Psoas muscle (tissue), 8 donors: ENCODE results near the gene ADAM15. TPM values are rescaled to one million over a fixed set of nuclear protein-coding genes. Genes with fewer than 3 reads are reported as not detected.

Experiments
- ATAC-seq, 4 donors: fragments of 200-7000 bp; cut with Tn5 transposase; one replicate each; pipeline ENCODE4 v1.9.1; 2020; ENCODE audit warnings: moderate library complexity in 3 of 4, mild to moderate bottlenecking in 2 of 4
- DNase-seq, 2 donors: peaks; one replicate each; pipeline ENCODE4 v3.0.0-alpha.2; 2020
- H3K27ac ChIP-seq: fragments of 200-600 bp; one replicate; pipeline ENCODE4 v1.8.0; 2022
- H3K27me3 ChIP-seq, 3 donors: fragments of 200-600 bp in 1 of 3; one replicate each; pipeline versions ENCODE4 v1.6.1 to v1.8.0; 2013 to 2022; ENCODE audit warnings: low read length in 2 of 3, mild to moderate bottlenecking in 2 of 3, moderate library complexity in 1 of 3; ENCODE audit not compliant: insufficient read depth in 3 of 3
- H3K36me3 ChIP-seq, 2 donors: fragments of 200-600 bp in 1 of 2; one replicate each; pipeline versions ENCODE4 v1.6.1 to v1.8.0; 2013 to 2022; ENCODE audit warnings: low read depth in 1 of 2, mild to moderate bottlenecking in 1 of 2, moderate library complexity in 1 of 2; ENCODE audit not compliant: insufficient read depth in 1 of 2
- H3K4me1 ChIP-seq: fragments of 200-600 bp; one replicate; pipeline ENCODE4 v1.8.0; 2022
- H3K4me3 ChIP-seq: fragments of 200-600 bp; one replicate; pipeline ENCODE4 v1.8.0; 2022; ENCODE audit warnings: mild to moderate bottlenecking
- H3K9me3 ChIP-seq: fragments of 200-600 bp; one replicate; pipeline ENCODE4 v1.8.0; 2022
- WGBS, 3 donors: extraction: QIAGEN DNeasy Blood & Tissue Kit; methylation state at CpG; one replicate each; pipeline versions ENCODE4 v1.1.6 to v1.1.7; 2013; 5-methylcytosine and 5-hydroxymethylcytosine counted together
- intact Hi-C, 2 donors: fragments of 100-400 bp; cut with DNase I; formaldehyde crosslinking; loops; one replicate each; pipeline versions ENCODE4 v1.11.0 to v1.14.2; 2022
- polyA plus RNA-seq, 3 donors: library from polyadenylated mRNA; stranded (reverse); fragments of 200-250 nt; gene quantifications; one replicate each; pipeline ENCODE4 v1.2.3, GENCODE V29; 2013
- total RNA-seq, 4 donors: library from RNA; stranded (reverse); fragmentation: NEBNext Ultra II Directional in 2 of 4; extraction: Animal tissue kit (Norgen Biotek cat#: 25700) in 2 of 4; gene quantifications; one replicate each; pipeline versions ENCODE4 v1.2.1 to v1.2.4, GENCODE V29; 2021 to 2023
- TF ChIP-seq, protein P1 (sequence below): fragments of 200-600 bp; IDR thresholded peaks from one replicate; pipeline ENCODE4 v1.8.0; 2022; ENCODE audit warnings: antibody characterized with exemption
- donor health status: healthy with polysubstance abuse.
- donor health status: DM: no; HTN: no; CAD: no; lungs with moderate emphysema.
- donor health status: Bipolar disorder and iron deficiency.
- donor health status: healthy.
- donor health status: DM: yes; HTN: yes; CAD: no.
- donor health status: DM: no; HTN: no; CAD: no.
- donor health status: DM: no; HTN: no; CAD: no.
- donor health status: DM: yes; HTN: yes; CAD: no.

ADAM15 gene
- total and polyA plus RNA-seq, 7 donors, result 33.2 to 50.9 (median 45.4) TPM

DNA sequence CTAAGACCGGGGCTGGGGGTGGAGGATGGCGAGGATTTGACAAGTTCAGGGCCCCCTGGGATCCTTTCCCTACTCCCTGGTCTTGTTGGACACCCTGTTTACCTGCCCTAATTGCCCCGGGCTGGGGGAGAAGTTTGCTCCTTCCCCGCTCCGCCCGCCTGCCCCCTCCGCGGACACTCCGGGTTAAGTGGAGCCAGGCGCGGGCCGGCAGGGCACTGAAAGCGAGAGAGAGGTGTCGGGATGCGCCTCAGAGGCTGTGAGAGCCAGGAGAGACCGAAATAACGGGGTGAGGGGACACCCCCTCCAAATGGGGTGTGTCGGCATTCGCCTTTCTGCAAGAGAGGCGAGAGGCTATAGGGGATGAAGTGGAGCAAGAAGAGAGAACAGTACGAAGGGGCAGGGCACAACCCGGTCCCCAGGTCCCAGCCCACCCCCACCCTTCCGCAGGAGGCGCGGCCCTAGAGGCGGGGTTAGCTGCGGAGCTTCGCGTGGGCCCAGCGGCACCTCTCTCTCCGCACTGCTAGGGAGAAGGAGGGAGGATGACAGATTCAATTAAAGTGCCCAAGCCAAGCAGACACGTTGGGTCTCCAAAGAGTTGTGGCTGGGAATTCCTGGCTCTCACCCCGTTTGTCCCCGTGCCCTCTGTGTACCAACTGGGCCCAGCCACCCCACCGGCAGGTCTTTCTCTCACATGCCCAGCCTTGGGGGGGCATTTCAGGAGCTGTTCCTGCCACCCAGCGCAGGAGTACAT lies 31.4 kb downstream of the ADAM15 start:
- Histone ChIP-seq H3K27me3 (peaks cover 0 to 53% (median 27%) of the 10 kb centered on the region in 3 donors), H3K27ac (no peak overlapping the region), H3K36me3 (no peaks in the 10 kb centered on the region), H3K9me3 (no peaks in the 10 kb centered on the region), H3K4me3 (peak overlapping the region; percentile 64), H3K4me1 (peaks cover 28% of the 10 kb centered on the region)
- ATAC-seq (no peak), DNase-seq (no peak)
- 7 to 11% (median 9%) methylated on average over 34 to 36 of the region's 36 CpGs for WGBS, 3 donors
- intact Hi-C loops, result loop anchor here (5.0 kb wide), 2 partner anchors 40 to 110 kb away; partner anchors contain the start of genes CKS1B (in 1 of the 2) and SHC1 (in 1 of the 2)
- TF ChIP-seq, protein P1, sequence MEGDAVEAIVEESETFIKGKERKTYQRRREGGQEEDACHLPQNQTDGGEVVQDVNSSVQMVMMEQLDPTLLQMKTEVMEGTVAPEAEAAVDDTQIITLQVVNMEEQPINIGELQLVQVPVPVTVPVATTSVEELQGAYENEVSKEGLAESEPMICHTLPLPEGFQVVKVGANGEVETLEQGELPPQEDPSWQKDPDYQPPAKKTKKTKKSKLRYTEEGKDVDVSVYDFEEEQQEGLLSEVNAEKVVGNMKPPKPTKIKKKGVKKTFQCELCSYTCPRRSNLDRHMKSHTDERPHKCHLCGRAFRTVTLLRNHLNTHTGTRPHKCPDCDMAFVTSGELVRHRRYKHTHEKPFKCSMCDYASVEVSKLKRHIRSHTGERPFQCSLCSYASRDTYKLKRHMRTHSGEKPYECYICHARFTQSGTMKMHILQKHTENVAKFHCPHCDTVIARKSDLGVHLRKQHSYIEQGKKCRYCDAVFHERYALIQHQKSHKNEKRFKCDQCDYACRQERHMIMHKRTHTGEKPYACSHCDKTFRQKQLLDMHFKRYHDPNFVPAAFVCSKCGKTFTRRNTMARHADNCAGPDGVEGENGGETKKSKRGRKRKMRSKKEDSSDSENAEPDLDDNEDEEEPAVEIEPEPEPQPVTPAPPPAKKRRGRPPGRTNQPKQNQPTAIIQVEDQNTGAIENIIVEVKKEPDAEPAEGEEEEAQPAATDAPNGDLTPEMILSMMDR, result no peak

DNA sequence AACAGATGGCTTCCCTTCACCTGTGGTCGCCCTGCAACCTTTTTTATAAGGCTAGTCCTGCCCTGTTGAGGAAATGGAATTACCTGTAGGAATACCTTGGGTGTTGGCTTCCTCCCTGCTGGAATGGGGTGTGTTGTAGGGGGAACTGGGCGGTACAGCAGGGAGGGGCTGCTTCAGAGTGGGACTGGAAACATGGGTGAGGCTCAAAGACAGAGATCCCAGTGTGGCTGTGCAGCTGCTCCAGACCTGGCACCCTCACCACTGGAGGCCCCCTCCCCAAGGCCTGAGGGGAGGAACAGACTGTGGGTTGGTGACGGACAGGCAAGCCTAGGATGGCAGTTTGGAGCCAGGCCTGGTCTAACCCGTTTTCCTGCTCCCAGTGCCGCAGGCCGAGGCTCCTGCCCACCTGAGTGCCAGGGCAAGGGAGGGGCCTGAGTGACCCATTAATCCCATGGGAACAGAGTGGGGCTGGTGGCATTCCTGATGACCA lies 32.0 kb downstream of the ADAM15 start:
- Histone ChIP-seq H3K27me3 (peaks cover 0 to 53% (median 27%) of the 10 kb centered on the region in 3 donors), H3K36me3 (no peaks in the 10 kb centered on the region), H3K4me1 (peaks cover 28% of the 10 kb centered on the region), H3K9me3 (no peaks in the 10 kb centered on the region), H3K27ac (no peak overlapping the region), H3K4me3 (no peak overlapping the region)
- intact Hi-C loops, result loop anchor here (5.0 kb wide), 2 partner anchors 41 to 111 kb away; partner anchors contain the start of genes CKS1B (in 1 of the 2) and SHC1 (in 1 of the 2)
- ATAC-seq (no peak), DNase-seq (no peak)
- WGBS, 3 donors, result 64 to 76% (median 68%) methylated on average over 6 of the region's 6 CpGs
- TF ChIP-seq, protein P1, result no peak

DNA sequence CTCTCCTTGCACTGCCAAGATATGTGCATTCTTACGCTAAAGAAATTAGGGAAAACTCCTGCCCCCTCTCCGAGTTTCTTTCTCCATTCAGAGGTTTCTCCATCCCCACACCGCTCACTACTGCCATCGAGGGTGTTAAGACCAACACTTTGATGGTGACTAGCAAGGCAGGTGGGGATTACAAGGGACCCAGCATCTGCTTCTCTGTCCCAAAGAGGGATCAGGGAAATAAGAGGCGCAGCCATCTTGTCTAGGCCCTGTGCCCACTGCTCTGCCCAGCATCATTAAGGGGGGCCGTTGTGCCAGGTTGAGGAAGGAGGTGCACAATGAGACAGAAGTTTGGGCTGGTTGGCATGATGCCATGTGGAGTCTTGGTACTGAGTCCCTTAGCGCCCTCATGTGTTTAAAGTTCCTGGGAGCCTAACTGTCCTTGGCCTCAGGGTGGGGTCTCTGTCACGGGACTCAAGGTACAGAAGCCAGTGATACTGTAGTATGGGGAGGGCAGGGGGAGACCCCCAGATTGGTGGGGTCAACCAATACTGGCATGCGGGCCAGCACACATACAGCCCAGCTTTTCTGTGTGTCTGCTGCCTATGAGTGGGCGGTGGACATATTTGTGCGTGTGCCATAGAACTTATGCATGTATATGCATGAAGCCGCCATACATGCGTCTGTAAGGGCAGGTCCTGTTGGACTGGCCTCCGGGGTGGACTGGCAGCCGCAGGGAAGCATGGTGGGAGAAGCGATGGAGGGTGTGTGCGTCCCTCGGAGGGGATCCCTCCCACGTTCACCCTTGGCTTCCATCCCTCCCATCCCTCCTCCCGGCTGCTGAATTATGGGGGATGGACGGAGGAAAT lies 33.0 kb downstream of the ADAM15 start:
- H3K9me3 ChIP-seq, result no peaks in the 10 kb centered on the region
- H3K4me3 ChIP-seq, result peak overlapping the region; percentile 69
- 29 to 33% (median 30%) methylated on average over 21 of the region's 21 CpGs for WGBS, 3 donors
- intact Hi-C loops, result loop anchor here (1.0 to 5.0 kb wide), 4 partner anchors 22 to 112 kb away; partner anchors contain the start of genes CKS1B (in 1 of the 2) and SHC1 (in 1 of the 2)
- TF ChIP-seq, protein P1, result no peak
- DNase-seq, result no peak
- peaks cover 0 to 49% (median 27%) of the 10 kb centered on the region in 3 donors for H3K27me3 ChIP-seq
- H3K36me3 ChIP-seq, result no peaks in the 10 kb centered on the region
- H3K4me1 ChIP-seq, result peaks cover 28% of the 10 kb centered on the region
- ATAC-seq, result peak in 2 of 4 donors; percentile 0
- no peak overlapping the region for H3K27ac ChIP-seq

DNA sequence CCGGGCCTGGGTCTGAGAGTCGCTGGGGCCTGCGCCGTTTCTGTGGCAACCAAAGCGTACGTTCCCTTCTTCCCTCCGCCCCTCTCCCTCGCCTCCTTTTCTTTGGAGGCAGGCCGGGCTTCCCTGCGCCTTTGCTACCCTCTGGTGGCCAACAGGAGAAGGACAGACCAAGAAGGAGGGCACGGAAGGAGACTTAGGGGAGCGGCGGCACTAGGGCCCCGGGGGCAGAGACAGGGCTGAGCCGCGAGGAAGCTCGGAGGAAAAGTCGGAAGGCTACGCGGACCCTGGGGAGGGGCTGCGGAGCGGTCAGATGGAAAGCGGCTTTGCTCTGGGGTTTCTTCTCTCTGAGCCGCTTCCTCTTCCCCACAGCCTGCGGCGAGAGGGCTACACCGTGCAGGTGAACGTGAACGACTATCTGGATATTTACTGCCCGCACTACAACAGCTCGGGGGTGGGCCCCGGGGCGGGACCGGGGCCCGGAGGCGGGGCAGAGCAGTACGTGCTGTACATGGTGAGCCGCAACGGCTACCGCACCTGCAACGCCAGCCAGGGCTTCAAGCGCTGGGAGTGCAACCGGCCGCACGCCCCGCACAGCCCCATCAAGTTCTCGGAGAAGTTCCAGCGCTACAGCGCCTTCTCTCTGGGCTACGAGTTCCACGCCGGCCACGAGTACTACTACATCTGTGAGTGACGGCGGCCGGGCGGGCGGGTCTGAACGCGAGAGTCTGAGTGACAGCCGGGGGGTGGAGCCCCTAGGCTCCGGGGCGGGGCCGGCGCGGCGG lies 33.8 kb downstream of the ADAM15 start:
- Histone ChIP-seq H3K27me3 (peaks cover 0 to 41% (median 21%) of the 10 kb centered on the region in 3 donors), H3K4me3 (peak overlapping the region; percentile 69), H3K27ac (peak overlapping the region; percentile 92), H3K9me3 (no peaks in the 10 kb centered on the region), H3K36me3 (no peaks in the 10 kb centered on the region), H3K4me1 (peaks cover 22% of the 10 kb centered on the region)
- intact Hi-C loops, result loop anchor here (1.0 to 5.0 kb wide), 4 partner anchors 23 to 113 kb away; partner anchors contain the start of genes CKS1B (in 1 of the 2) and SHC1 (in 1 of the 2)
- 1% methylated on average over 49 to 67 of the region's 67 CpGs for WGBS, 3 donors
- peak; percentile 93 to 95 for DNase-seq
- ATAC-seq, result peak; percentile 88 to 92 (median 89)
- TF ChIP-seq, protein P1, result peak; percentile 92
